Testis (tissue), 2 donors: ENCODE measurements around the gene RERE.

Experiments
- CTCF ChIP-seq, 3 experiments: fragments of 450-650 bp in 2 of 3; fragments of 200-600 bp in 1 of 3; sonication (generic) in 1 of 3; IDR thresholded peaks; one replicate each; pipeline ENCODE4 v1.5.1; 2016 to 2019; ENCODE audit warnings: antibody characterized with exemption in 3 of 3, mild to moderate bottlenecking in 2 of 3, moderate library complexity in 1 of 3
- POLR2A ChIP-seq: fragments of 450-650 bp; IDR thresholded peaks from one replicate; pipeline ENCODE4 v1.6.1; 2017; ENCODE audit warnings: antibody characterized with exemption, mild to moderate bottlenecking, moderate library complexity

GRCh38 chr1:8662380-8663072, 154.9 kb downstream of the RERE start:
- TF ChIP-seq CTCF (IDR thresholded peaks at IDR 0.05) (no peak), POLR2A (no peak)
